Measurements from ENCODE around the gene DNAH14. TPM values are rescaled to one million over a fixed set of nuclear protein-coding genes. Genes with fewer than 3 reads are reported as not detected.
"Not testable (repeated sequence)": the region's sequence is repeated elsewhere in the genome, so short reads cannot be mapped to it uniquely, and the experiment has no call there.

Gene DNAH14
- total RNA-seq, 2 donors from 2014 or later, result 5.8 to 7.7 TPM

DNA sequence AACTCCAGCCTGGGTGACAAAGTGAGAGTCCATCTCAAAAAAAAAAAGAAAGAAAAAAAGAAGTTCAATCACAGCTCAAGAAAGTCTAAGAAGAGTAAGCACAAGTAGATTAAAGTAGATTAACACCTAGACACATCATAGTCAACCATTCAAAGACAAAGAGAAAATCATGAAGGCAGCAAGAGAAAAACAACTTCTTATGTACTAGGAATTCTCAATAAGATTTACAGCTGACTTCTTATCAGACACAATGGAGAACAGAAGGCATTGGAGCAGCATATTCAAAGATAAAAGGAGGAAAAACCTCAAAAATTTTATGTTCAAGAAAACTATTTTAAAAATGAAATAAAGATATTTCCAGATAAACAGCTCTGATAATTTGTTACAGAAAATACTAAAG, 351.1 kb downstream of the DNAH14 start:
- no peaks in the 10 kb centered on the region for H3K36me3 ChIP-seq
- no peak for DNase-seq (ENCODE audit: low spot score)
- no peaks in the 10 kb centered on the region for H3K27me3 ChIP-seq
- no peaks in the 10 kb centered on the region for H3K4me1 ChIP-seq
- H3K4me3 ChIP-seq, result no peak overlapping the region
- H3K27ac ChIP-seq, result no peak overlapping the region
- TF ChIP-seq CTCF (IDR thresholded peaks at IDR 0.05), result no peak
- peaks cover 5 to 29% of the 10 kb centered on the region in 2 donors for H3K9me3 ChIP-seq

DNA sequence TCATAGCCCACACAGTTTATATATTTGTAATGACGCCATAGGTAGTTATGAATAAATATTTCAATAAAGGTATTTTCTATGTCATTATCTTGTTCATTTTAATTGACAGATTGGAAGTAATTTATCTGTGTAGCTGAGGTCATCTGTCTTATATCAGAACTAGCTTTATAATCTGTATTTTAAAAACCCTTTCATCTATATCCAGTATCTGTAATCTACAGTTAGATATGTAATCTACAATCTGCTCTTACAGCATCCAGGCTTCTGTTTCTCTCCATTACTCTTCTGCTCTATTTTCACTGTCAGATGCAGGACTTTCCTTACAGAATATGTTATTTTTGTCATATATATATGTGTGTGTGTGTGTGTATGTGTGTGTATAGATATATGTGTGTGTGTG, 360.8 kb downstream of the DNAH14 start:
- no peak for TF ChIP-seq CTCF (IDR thresholded peaks at IDR 0.05)
- no peak for DNase-seq (ENCODE audit: low spot score)
- H3K4me3 ChIP-seq, result no peak overlapping the region
- no peak overlapping the region for H3K27ac ChIP-seq
- H3K4me1 ChIP-seq, result no peaks in the 10 kb centered on the region
- H3K36me3 ChIP-seq, result no peaks in the 10 kb centered on the region
- H3K27me3 ChIP-seq, result no peaks in the 10 kb centered on the region
- peaks cover 0 to 29% of the 10 kb centered on the region in 2 donors for H3K9me3 ChIP-seq

- H3K27ac ChIP-seq, result no peak overlapping the region
- H3K4me1 ChIP-seq, result no peaks in the 10 kb centered on the region
- H3K27me3 ChIP-seq, result no peaks in the 10 kb centered on the region
- no peak overlapping the region for H3K4me3 ChIP-seq
- H3K9me3 ChIP-seq, result peaks cover 0 to 15% of the 10 kb centered on the region in 2 donors
- no peak for DNase-seq (ENCODE audit: low spot score)
- no peak for TF ChIP-seq CTCF (IDR thresholded peaks at IDR 0.05)
- no peaks in the 10 kb centered on the region for H3K36me3 ChIP-seq
Measured at GRCh38 chr1:225299624-225300023, 370.1 kb downstream of the DNAH14 start.

DNA sequence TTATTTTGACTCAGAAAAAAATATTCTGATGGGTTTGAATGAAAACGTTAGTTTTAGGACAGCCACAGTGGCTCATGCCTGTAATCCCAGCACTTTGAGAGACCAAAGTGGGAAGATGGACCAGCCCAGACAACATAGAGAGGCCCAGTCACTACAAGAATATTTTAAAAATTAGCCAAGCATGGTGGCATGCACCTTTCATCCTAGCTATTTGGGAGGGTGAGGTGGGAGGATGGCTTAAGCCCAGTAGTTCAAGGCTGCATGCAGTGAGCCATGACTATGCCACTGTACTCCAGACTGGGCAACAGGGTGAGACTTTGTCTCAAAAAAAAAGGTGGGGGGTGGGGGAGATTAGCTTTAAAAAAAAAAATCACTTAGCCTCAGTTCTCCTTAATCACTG, 370.9 kb downstream of the DNAH14 start:
- TF ChIP-seq CTCF (IDR thresholded peaks at IDR 0.05), result no peak
- no peaks in the 10 kb centered on the region for H3K4me1 ChIP-seq
- H3K36me3 ChIP-seq, result no peaks in the 10 kb centered on the region
- H3K27ac ChIP-seq, result no peak overlapping the region
- no peak for DNase-seq (ENCODE audit: low spot score)
- H3K9me3 ChIP-seq, result peaks cover 0 to 12% of the 10 kb centered on the region in 2 donors
- H3K4me3 ChIP-seq, result no peak overlapping the region
- no peaks in the 10 kb centered on the region for H3K27me3 ChIP-seq

DNA sequence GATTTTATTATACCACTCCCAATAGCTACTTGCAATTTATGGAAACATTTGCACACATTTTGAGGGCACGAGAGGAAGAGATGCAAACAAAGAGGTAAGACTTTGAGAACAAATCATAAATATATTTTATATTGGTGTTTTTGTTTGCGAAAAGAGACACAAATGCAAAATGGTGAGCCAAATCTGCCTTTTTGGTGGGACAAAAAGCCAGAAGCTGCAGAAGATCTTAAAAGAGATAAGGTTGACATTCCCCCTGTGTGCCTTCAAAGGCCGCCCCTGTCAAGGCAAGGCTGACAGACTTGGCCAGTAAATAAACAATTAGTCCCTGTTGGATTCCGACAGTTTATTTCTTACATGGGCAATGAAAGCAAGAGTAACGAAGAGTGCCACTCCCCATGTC, 375.5 kb downstream of the DNAH14 start:
- Histone ChIP-seq H3K4me3 (no peak overlapping the region), H3K27me3 (no peaks in the 10 kb centered on the region), H3K9me3 (no peaks in the 10 kb centered on the region)

GRCh38 chr1:225310544-225310943, 381.1 kb downstream of the DNAH14 start:
- DNase-seq (ENCODE audit: low spot score); H3K4me3 ChIP-seq; H3K27me3 ChIP-seq: not testable (repeated sequence)

More for the DNA sequence above, 375.5 kb downstream of the DNAH14 start:
- Histone ChIP-seq H3K4me1 (no peaks in the 10 kb centered on the region), H3K27ac (no peak overlapping the region), H3K36me3 (no peaks in the 10 kb centered on the region)
- TF ChIP-seq CTCF (IDR thresholded peaks at IDR 0.05), result no peak
- no peak for DNase-seq (ENCODE audit: low spot score)

More at GRCh38 chr1:225310544-225310943, 381.1 kb downstream of the DNAH14 start:
- not testable (repeated sequence) for H3K4me1 ChIP-seq, H3K9me3 ChIP-seq, H3K36me3 ChIP-seq, H3K27ac ChIP-seq

Measured in right atrium auricular region (tissue), 2 donors.